Uterus (tissue), 2 donors: ENCODE data around the gene HK3.

Source experiments
- CTCF ChIP-seq, 4 experiments: fragments of 200-600 bp in 2 of 4; fragments of 450-650 bp in 2 of 4; sonication (generic) in 2 of 4; IDR thresholded peaks; one replicate each; pipeline ENCODE4 v1.5.1; 2016 to 2019; ENCODE audit warnings: antibody characterized with exemption in 4 of 4, mild to moderate bottlenecking in 2 of 4, moderate library complexity in 1 of 4
- POLR2A ChIP-seq, 2 donors: fragments of 450-650 bp; IDR thresholded peaks; one replicate each; pipeline ENCODE4 v1.6.1; 2016; ENCODE audit warnings: antibody characterized with exemption in 2 of 2, mild to moderate bottlenecking in 1 of 2, moderate library complexity in 1 of 2

- no peak for TF ChIP-seq CTCF (IDR thresholded peaks at IDR 0.05)
- no peak for TF ChIP-seq POLR2A (IDR thresholded peaks at IDR 0.05)
These were observed 62.1 kb downstream of the HK3 start for GRCh38 chr5:176836811-176837706.
